ES-I3 (cell line): ENCODE data around the gene PPFIA4.

Source experiments
- H3K36me3 ChIP-seq: 2 replicates; pipeline ENCODE4 v1.6.1; 2013; ENCODE audit warnings: mild to moderate bottlenecking, low read length, control low read depth, moderate library complexity; ENCODE audit not compliant: insufficient read depth
- H3K4me1 ChIP-seq: 2 replicates; pipeline ENCODE4 v1.6.1; 2013; ENCODE audit warnings: mild to moderate bottlenecking, control low read depth, low read length; ENCODE audit not compliant: insufficient read depth
- H3K9ac ChIP-seq: 2 replicates; pipeline ENCODE4 v1.6.1; 2013; ENCODE audit warnings: low read depth, mild to moderate bottlenecking, low read length, moderate library complexity
- H3K9me3 ChIP-seq: 2 replicates; pipeline ENCODE4 v1.6.1; 2013; ENCODE audit warnings: mild to moderate bottlenecking, low read length, moderate library complexity; ENCODE audit not compliant: control insufficient read depth, insufficient read depth

PPFIA4 gene

GRCh38 chr1:203028784-203029553 lies 2.7 kb downstream of the PPFIA4 start:
- Histone ChIP-seq H3K9ac (no peak overlapping the region), H3K9me3 (no peaks in the 10 kb centered on the region), H3K4me1 (peaks cover 5% of the 10 kb centered on the region; the same call in 1 of the 2 replicates), H3K36me3 (peaks cover 4% of the 10 kb centered on the region; the same call in 1 of the 2 replicates)

GRCh38 chr1:203031467-203031866 lies 5.2 kb downstream of the PPFIA4 start:
- no peaks in the 10 kb centered on the region for H3K36me3 ChIP-seq
- no peak overlapping the region for H3K9ac ChIP-seq
- no peaks in the 10 kb centered on the region for H3K9me3 ChIP-seq
- peaks cover 7% of the 10 kb centered on the region; the same call in 1 of the 2 replicates for H3K4me1 ChIP-seq

GRCh38 chr1:203033287-203033686 lies 7.0 kb downstream of the PPFIA4 start:
- H3K4me1 ChIP-seq: peaks cover 7% of the 10 kb centered on the region; the same call in 1 of the 2 replicates
- H3K9me3 ChIP-seq: no peaks in the 10 kb centered on the region
- H3K36me3 ChIP-seq: no peaks in the 10 kb centered on the region
- no peak overlapping the region for H3K9ac ChIP-seq

- H3K9ac ChIP-seq: no peak overlapping the region
- H3K4me1 ChIP-seq: peaks cover 7% of the 10 kb centered on the region; the same call in 1 of the 2 replicates
- H3K9me3 ChIP-seq: no peaks in the 10 kb centered on the region
- no peaks in the 10 kb centered on the region for H3K36me3 ChIP-seq
Measured at GRCh38 chr1:203033917-203034316, 7.6 kb downstream of the PPFIA4 start.

GRCh38 chr1:203034422-203035110 lies 8.3 kb downstream of the PPFIA4 start:
- H3K36me3 ChIP-seq: no peaks in the 10 kb centered on the region
- H3K4me1 ChIP-seq: peaks cover 8% of the 10 kb centered on the region; the same call in 1 of the 2 replicates
- H3K9me3 ChIP-seq: no peaks in the 10 kb centered on the region
- no peak overlapping the region for H3K9ac ChIP-seq

GRCh38 chr1:203035111-203036000 lies 9.1 kb downstream of the PPFIA4 start:
- H3K36me3 ChIP-seq: no peaks in the 10 kb centered on the region
- H3K9me3 ChIP-seq: no peaks in the 10 kb centered on the region
- H3K9ac ChIP-seq: no peak overlapping the region
- peaks cover 10% of the 10 kb centered on the region; the same call in 1 of the 2 replicates for H3K4me1 ChIP-seq

- Histone ChIP-seq H3K4me1 (peaks cover 10% of the 10 kb centered on the region; the same call in 1 of the 2 replicates), H3K9ac (no peak overlapping the region)
Measured at GRCh38 chr1:203036135-203036534, 9.8 kb downstream of the PPFIA4 start.

GRCh38 chr1:203036537-203036936 lies 10.2 kb downstream of the PPFIA4 start:
- H3K9me3 ChIP-seq: no peaks in the 10 kb centered on the region
- no peaks in the 10 kb centered on the region for H3K36me3 ChIP-seq
- H3K4me1 ChIP-seq: peaks cover 10% of the 10 kb centered on the region; the same call in 1 of the 2 replicates
- H3K9ac ChIP-seq: no peak overlapping the region

More at GRCh38 chr1:203036135-203036534, 9.8 kb downstream of the PPFIA4 start:
- Histone ChIP-seq H3K9me3 (no peaks in the 10 kb centered on the region), H3K36me3 (no peaks in the 10 kb centered on the region)

GRCh38 chr1:203037509-203038190 lies 11.4 kb downstream of the PPFIA4 start:
- H3K36me3 ChIP-seq: no peaks in the 10 kb centered on the region
- H3K9ac ChIP-seq: no peak overlapping the region
- H3K9me3 ChIP-seq: no peaks in the 10 kb centered on the region
- peaks cover 10% of the 10 kb centered on the region; the same call in 1 of the 2 replicates for H3K4me1 ChIP-seq

- no peaks in the 10 kb centered on the region for H3K36me3 ChIP-seq
- peaks cover 10% of the 10 kb centered on the region; the same call in 1 of the 2 replicates for H3K4me1 ChIP-seq
- H3K9me3 ChIP-seq: no peaks in the 10 kb centered on the region
- H3K9ac ChIP-seq: no peak overlapping the region
Measured at GRCh38 chr1:203038217-203038741, 12.0 kb downstream of the PPFIA4 start.

- Histone ChIP-seq H3K36me3 (no peaks in the 10 kb centered on the region), H3K9ac (no peak overlapping the region), H3K4me1 (peaks cover 10% of the 10 kb centered on the region; the same call in 1 of the 2 replicates)
Measured at GRCh38 chr1:203038891-203039608, 12.8 kb downstream of the PPFIA4 start.

GRCh38 chr1:203039609-203040512 lies 13.6 kb downstream of the PPFIA4 start:
- Histone ChIP-seq H3K36me3 (no peaks in the 10 kb centered on the region), H3K9me3 (no peaks in the 10 kb centered on the region), H3K4me1 (peaks cover 13% of the 10 kb centered on the region; the same call in 1 of the 2 replicates), H3K9ac (no peak overlapping the region)

More at GRCh38 chr1:203038891-203039608, 12.8 kb downstream of the PPFIA4 start:
- H3K9me3 ChIP-seq: no peaks in the 10 kb centered on the region
